GM12878 (cell line): ENCODE results near the gene PRR15. TPM values are rescaled to one million over a fixed set of nuclear protein-coding genes. Genes with fewer than 3 reads are reported as not detected.

Source experiments
- ATAC-seq: fragments of 200-7000 bp; cut with Tn5 transposase; 3 replicates; pipeline ENCODE4 v1.9.1; 2020; ENCODE audit warnings: mild to moderate bottlenecking, moderate library complexity
- BruUV-seq: library from RNA; stranded (reverse); fragments of 400-500 nt; replicated peaks from 2 replicates; lab custom pipeline; 2021; lab: Mats Ljungman, UMichigan
- CTCF ChIA-PET: fragments of 300-600 bp; sonication (Branson Sonifier 250); formaldehyde crosslinking; extraction: SDS; loops from one replicate; lab custom pipeline; 2021; ENCODE audit warnings: inconsistent platforms; lab: Yijun Ruan, JAX
- POLR2A ChIA-PET: fragments of 350-600 bp; formaldehyde crosslinking; extraction: SDS; loops from one replicate; lab custom pipeline; 2021; ENCODE audit warnings: inconsistent platforms; lab: Charles Lee
- RAD21 ChIA-PET: fragments of 300-600 bp; sonication (Branson Sonifier 250); formaldehyde crosslinking; loops from one replicate; lab custom pipeline; 2023; ENCODE audit warnings: antibody characterized with exemption; ENCODE audit not compliant: unreplicated experiment; lab: Charles Lee
- SMC1A ChIA-PET: fragments of 300-600 bp; sonication (Branson Sonifier 250); formaldehyde crosslinking; loops from one replicate; lab custom pipeline; 2023; ENCODE audit not compliant: unreplicated experiment, uncharacterized antibody; lab: Charles Lee
- DNase-seq: peaks from one replicate; pipeline ENCODE4 v3.0.0-alpha.2; 2011; ENCODE audit warnings: low read depth, low spot score
- FAIRE-seq: peaks from 3 replicates; lab custom pipeline; 2011; peaks lifted over from hg19 to GRCh38; lab: Jason Lieb, UNC
- H2AFZ ChIP-seq: 2 replicates; pipeline ENCODE4 v1.6.0; 2011; ENCODE audit warnings: low read depth, low read length, control low read depth; ENCODE audit not compliant: control insufficient read depth
- H3K27ac ChIP-seq: 2 replicates; pipeline ENCODE4 v1.5.1; 2011; ENCODE audit warnings: control low read depth; ENCODE audit not compliant: control insufficient read depth, insufficient read depth
- H3K27me3 ChIP-seq, 2 experiments: replicated peaks in 1 of 2; 2 replicates each; pipeline versions ENCODE4 v1.6.0 to v1.6.1; 2011; ENCODE audit warnings: low read length in 1 of 2; ENCODE audit not compliant: control insufficient read depth in 2 of 2, insufficient read depth in 2 of 2
- H3K36me3 ChIP-seq, 2 experiments: 2 replicates each; pipeline ENCODE4 v1.5.1; 2011; ENCODE audit warnings: low read length in 1 of 2; ENCODE audit not compliant: control insufficient read depth in 2 of 2, insufficient read depth in 2 of 2
- H3K4me1 ChIP-seq: 2 replicates; pipeline ENCODE4 v1.6.1; 2011; ENCODE audit warnings: mild to moderate bottlenecking, low read length, moderate library complexity, mixed read lengths; ENCODE audit not compliant: control insufficient read depth, insufficient read depth
- H3K4me2 ChIP-seq: 2 replicates; pipeline ENCODE4 v1.6.0; 2011; ENCODE audit warnings: control low read depth; ENCODE audit not compliant: control insufficient read depth, insufficient read depth
- H3K4me3 ChIP-seq: fragments of 200-600 bp; sonication (generic); 2 replicates; pipeline ENCODE4 v1.5.1; 2016
- H3K79me2 ChIP-seq: 2 replicates; pipeline ENCODE4 v1.6.0; 2011; ENCODE audit warnings: low read length; ENCODE audit not compliant: control insufficient read depth, insufficient read depth
- H3K9ac ChIP-seq: 2 replicates; pipeline ENCODE4 v1.8.0; 2011; ENCODE audit warnings: low read length, control low read depth, mixed read lengths; ENCODE audit not compliant: control insufficient read depth, insufficient read depth
- H3K9me3 ChIP-seq: replicated peaks from 3 replicates; pipeline ENCODE4 v1.5.1; 2011; ENCODE audit warnings: mild to moderate bottlenecking, low read length; ENCODE audit not compliant: control insufficient read depth, insufficient read depth
- H4K20me1 ChIP-seq: 2 replicates; pipeline ENCODE4 v1.6.0; 2011; ENCODE audit not compliant: control insufficient read depth, insufficient read depth
- BMI1 ChIP-seq: fragments of 450-650 bp; IDR thresholded peaks from 2 replicates; pipeline ENCODE4 v1.6.1; 2016; ENCODE audit warnings: mild to moderate bottlenecking, moderate library complexity, borderline replicate concordance
- CBX3 ChIP-seq: fragments of 200-600 bp; sonication (generic); IDR thresholded peaks from 2 replicates; pipeline ENCODE4 v1.6.1; 2016; ENCODE audit warnings: low read depth, borderline replicate concordance
- CHD2 ChIP-seq: IDR thresholded peaks from 2 replicates; pipeline ENCODE4 v1.6.1; 2011; ENCODE audit warnings: low read depth, low read length, improper control_type of control experiment, borderline replicate concordance
- EP300 ChIP-seq, 2 experiments: fragments of 150-350 bp in 1 of 2; IDR thresholded peaks; 2 replicates each; pipeline ENCODE4 v1.6.1; 2011 to 2012; ENCODE audit warnings: low read depth in 2 of 2, low read length in 2 of 2, borderline replicate concordance in 1 of 2, improper control_type of control experiment in 1 of 2, inconsistent platforms in 1 of 2; ENCODE audit not compliant: control insufficient read depth in 1 of 2
- EZH2 ChIP-seq: IDR thresholded peaks from 2 replicates; pipeline ENCODE4 v1.6.1; 2012; ENCODE audit warnings: low read depth, mild to moderate bottlenecking, control low read depth, inconsistent platforms, low read length, borderline replicate concordance; ENCODE audit not compliant: control insufficient read depth
- KAT2A ChIP-seq: conservative IDR thresholded peaks from 2 replicates; pipeline ENCODE4 v1.6.1; 2011; ENCODE audit warnings: low read depth, low read length; ENCODE audit not compliant: control insufficient read depth
- KLF5 ChIP-seq: fragments of 450-650 bp; IDR thresholded peaks from 2 replicates; pipeline ENCODE4 v1.6.1; 2014; ENCODE audit warnings: mild to moderate bottlenecking; ENCODE audit not compliant: partially characterized antibody
- TBL1XR1 ChIP-seq: IDR thresholded peaks from 2 replicates; pipeline ENCODE4 v1.6.1; 2012; ENCODE audit warnings: low read depth, low read length, improper control_type of control experiment
- WGBS: methylation state at CpG from one replicate; pipeline ENCODE4 v1.1.6; 2016; ENCODE audit warnings: low lambda C conversion rate; ENCODE audit not compliant: insufficient replicate concordance, insufficient coverage; ENCODE audit errors: missing lambda C conversion rate; 5-methylcytosine and 5-hydroxymethylcytosine counted together
- in situ Hi-C: fragments of 300-500 bp; cut with MboI; formaldehyde crosslinking; loops from 9 replicates; pipeline ENCODE4 v1.14.3; 2018; ENCODE audit warnings: mixed read lengths
- intact Hi-C: fragments of 100-400 bp; cut with micrococcal nuclease; formaldehyde crosslinking; loops from one replicate; pipeline ENCODE4 v1.14.2; 2022; ENCODE audit not compliant: unreplicated experiment
- polyA plus RNA-seq, 11 experiments: library from polyadenylated mRNA; depleted of rRNA in 4 of 11; unstranded in 6 of 11; stranded (reverse) in 5 of 11; fragments of >200 nt; fragmentation: Nextera tagmentation in 4 of 11; fragmentation: Illumina TruSeq in 1 of 11; extraction: Ambion mirVana in 4 of 11; extraction: Trizol in 1 of 11; gene quantifications; 1 replicate in 1 of 11; 2 replicates in 10 of 11; pipeline versions ENCODE4 v1.2.1 to v1.2.3, GENCODE V29; 2011 to 2016; ENCODE audit warnings: inconsistent platforms in 2 of 11, missing spikeins in 2 of 11, low read depth in 1 of 11
- total RNA-seq, 4 experiments: library from RNA; depleted of rRNA in 3 of 4; stranded (reverse); fragments of >200 nt in 3 of 4; fragmentation: Illumina TruSeq in 1 of 4; extraction: Trizol in 1 of 4; gene quantifications; 2 replicates each; pipeline versions ENCODE4 v1.2.1 to v1.2.3, GENCODE V29; 2013 to 2021
- TF ChIP-seq, protein P1 (sequence below): fragments of 450-650 bp; IDR thresholded peaks from 2 replicates; pipeline ENCODE4 v1.6.1; 2017; ENCODE audit warnings: mild to moderate bottlenecking, low read depth, inconsistent platforms; ENCODE audit not compliant: poor library complexity, severe bottlenecking
- TF ChIP-seq, protein P2 (sequence below): fragments of 450-650 bp; IDR thresholded peaks from 2 replicates; pipeline ENCODE4 v1.6.1; 2017; ENCODE audit warnings: mild to moderate bottlenecking

Gene PRR15
- total and polyA plus RNA-seq, 10 of the 15 experiments (the other 5 are each of a cell fraction or from before 2014, with no cell fraction given) = not detected

DNA sequence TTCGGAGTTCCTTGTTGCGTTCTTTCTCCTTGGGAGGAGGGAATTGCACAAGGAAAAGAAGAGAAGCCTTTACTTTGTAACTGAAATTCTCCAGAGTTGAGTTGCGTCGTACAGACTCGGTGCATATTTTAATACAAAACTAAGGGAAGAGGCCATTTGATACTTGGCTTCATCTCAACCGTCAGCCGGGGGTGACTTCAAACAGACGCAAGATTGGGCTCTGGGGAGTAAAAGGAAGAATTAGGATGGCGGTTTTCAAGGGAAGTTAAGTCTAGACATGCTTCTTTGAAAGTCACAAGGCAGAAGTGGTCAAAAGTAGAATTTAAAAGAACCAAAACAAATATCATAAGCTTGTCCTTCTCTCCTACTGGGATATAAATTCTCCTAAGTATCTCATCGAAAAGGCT is 1.6 kb downstream of the PRR15 start:
- RAD21 ChIA-PET = no interaction called here
- no peak for FAIRE-seq
- POLR2A ChIA-PET = no interaction called here
- CTCF ChIA-PET = no interaction called here
- H3K4me3 ChIP-seq = no peak overlapping the region
- in situ Hi-C loops = no loop called here
- TF ChIP-seq, protein P1, sequence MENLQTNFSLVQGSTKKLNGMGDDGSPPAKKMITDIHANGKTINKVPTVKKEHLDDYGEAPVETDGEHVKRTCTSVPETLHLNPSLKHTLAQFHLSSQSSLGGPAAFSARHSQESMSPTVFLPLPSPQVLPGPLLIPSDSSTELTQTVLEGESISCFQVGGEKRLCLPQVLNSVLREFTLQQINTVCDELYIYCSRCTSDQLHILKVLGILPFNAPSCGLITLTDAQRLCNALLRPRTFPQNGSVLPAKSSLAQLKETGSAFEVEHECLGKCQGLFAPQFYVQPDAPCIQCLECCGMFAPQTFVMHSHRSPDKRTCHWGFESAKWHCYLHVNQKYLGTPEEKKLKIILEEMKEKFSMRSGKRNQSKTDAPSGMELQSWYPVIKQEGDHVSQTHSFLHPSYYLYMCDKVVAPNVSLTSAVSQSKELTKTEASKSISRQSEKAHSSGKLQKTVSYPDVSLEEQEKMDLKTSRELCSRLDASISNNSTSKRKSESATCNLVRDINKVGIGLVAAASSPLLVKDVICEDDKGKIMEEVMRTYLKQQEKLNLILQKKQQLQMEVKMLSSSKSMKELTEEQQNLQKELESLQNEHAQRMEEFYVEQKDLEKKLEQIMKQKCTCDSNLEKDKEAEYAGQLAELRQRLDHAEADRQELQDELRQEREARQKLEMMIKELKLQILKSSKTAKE = no peak
- no peak for TF ChIP-seq KAT2A
- no peak for TF ChIP-seq TBL1XR1
- 0 out of 2 replicates have a peak, but pooled peaks have one; percentile 12 for TF ChIP-seq EZH2
- TF ChIP-seq CHD2 = no peak
- TF ChIP-seq, all 136 proteins: peak for 1
- SMC1A ChIA-PET = no interaction called here
- no peaks in the 10 kb centered on the region for H3K4me1 ChIP-seq
- peaks cover 12 to 27% of the 10 kb centered on the region in 2 experiments for H3K27me3 ChIP-seq
- no peak overlapping the region for H3K9ac ChIP-seq
- intact Hi-C loops = no loop called here
- WGBS = 6% methylated on average over 10 of the region's 10 CpGs
- no peak overlapping the region for H2AFZ ChIP-seq
- H3K4me2 ChIP-seq = no peak overlapping the region
- no peaks in the 10 kb centered on the region; the same call in 2 of the 3 replicates for H3K9me3 ChIP-seq
- no peaks in the 10 kb centered on the region for H3K79me2 ChIP-seq
- no peak for DNase-seq
- ATAC-seq = no peak
- no peaks in the 10 kb centered on the region for H3K36me3 ChIP-seq
- no TSS peak for BruUV-seq
- no peaks in the 10 kb centered on the region for H4K20me1 ChIP-seq
- H3K27ac ChIP-seq = no peak overlapping the region

DNA sequence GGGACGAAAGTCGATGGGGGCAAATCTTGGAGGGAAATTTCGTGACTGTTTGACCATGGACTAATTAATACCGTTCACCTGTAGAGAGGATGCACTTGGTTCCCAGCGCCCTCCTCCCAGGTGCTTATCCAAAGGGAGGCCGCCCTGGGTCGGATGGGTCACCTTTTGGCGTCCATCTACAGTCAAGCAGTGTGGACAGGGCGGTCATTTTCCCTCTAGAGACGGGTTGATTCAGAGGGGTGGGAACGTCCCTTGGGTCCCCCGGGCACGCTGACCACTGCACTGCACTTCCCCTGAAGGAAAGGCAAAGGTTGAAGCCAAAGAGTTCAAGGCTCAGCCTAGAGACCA is 2.0 kb downstream of the PRR15 start:
- TF ChIP-seq KLF5 = no peak
- no peak for TF ChIP-seq CBX3
- TF ChIP-seq EP300 (IDR thresholded peaks at IDR 0.05; ENCODE audit: borderline replicate concordance in 1 of 2, control insufficient read depth in 1 of 2, low read depth in 2 of 2, low read length in 2 of 2) = no peak
- TF ChIP-seq BMI1 = no peak
- TF ChIP-seq, protein P2, sequence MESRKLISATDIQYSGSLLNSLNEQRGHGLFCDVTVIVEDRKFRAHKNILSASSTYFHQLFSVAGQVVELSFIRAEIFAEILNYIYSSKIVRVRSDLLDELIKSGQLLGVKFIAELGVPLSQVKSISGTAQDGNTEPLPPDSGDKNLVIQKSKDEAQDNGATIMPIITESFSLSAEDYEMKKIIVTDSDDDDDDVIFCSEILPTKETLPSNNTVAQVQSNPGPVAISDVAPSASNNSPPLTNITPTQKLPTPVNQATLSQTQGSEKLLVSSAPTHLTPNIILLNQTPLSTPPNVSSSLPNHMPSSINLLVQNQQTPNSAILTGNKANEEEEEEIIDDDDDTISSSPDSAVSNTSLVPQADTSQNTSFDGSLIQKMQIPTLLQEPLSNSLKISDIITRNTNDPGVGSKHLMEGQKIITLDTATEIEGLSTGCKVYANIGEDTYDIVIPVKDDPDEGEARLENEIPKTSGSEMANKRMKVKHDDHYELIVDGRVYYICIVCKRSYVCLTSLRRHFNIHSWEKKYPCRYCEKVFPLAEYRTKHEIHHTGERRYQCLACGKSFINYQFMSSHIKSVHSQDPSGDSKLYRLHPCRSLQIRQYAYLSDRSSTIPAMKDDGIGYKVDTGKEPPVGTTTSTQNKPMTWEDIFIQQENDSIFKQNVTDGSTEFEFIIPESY = no peak
- intact Hi-C loops (no loop called here), in situ Hi-C loops (no loop called here)
- POLR2A ChIA-PET = no interaction called here
- no peaks in the 10 kb centered on the region for H3K4me1 ChIP-seq
- H2AFZ ChIP-seq = no peak overlapping the region
- no peaks in the 10 kb centered on the region for H3K79me2 ChIP-seq
- H3K9me3 ChIP-seq = no peaks in the 10 kb centered on the region; the same call in 2 of the 3 replicates
- no peak overlapping the region for H3K4me3 ChIP-seq
- no peak for ATAC-seq
- no peak overlapping the region for H3K4me2 ChIP-seq
- no peak for DNase-seq
- SMC1A ChIA-PET = no interaction called here
- WGBS = 29% methylated on average over 13 of the region's 13 CpGs
- H4K20me1 ChIP-seq = no peaks in the 10 kb centered on the region
- no peak overlapping the region for H3K9ac ChIP-seq
- peaks cover 12 to 27% of the 10 kb centered on the region in 2 experiments for H3K27me3 ChIP-seq
- no peak overlapping the region for H3K27ac ChIP-seq
- no TSS peak for BruUV-seq
- FAIRE-seq = no peak
- RAD21 ChIA-PET = no interaction called here
- no peaks in the 10 kb centered on the region for H3K36me3 ChIP-seq
- CTCF ChIA-PET = no interaction called here
